AG09319 (cell line): ENCODE measurements around the gene ACAP1.

Experiments
- DNase-seq: peaks from one replicate; pipeline ENCODE4 v3.0.0-alpha.2; 2010; ENCODE audit warnings: low read depth; ENCODE audit errors: extremely low read depth
- TF ChIP-seq, protein P1 (sequence below): IDR thresholded peaks from 2 replicates; pipeline ENCODE4 v1.5.1; 2011; ENCODE audit warnings: low read depth, mild to moderate bottlenecking, inconsistent platforms, low read length, moderate library complexity

The ACAP1 gene

DNA sequence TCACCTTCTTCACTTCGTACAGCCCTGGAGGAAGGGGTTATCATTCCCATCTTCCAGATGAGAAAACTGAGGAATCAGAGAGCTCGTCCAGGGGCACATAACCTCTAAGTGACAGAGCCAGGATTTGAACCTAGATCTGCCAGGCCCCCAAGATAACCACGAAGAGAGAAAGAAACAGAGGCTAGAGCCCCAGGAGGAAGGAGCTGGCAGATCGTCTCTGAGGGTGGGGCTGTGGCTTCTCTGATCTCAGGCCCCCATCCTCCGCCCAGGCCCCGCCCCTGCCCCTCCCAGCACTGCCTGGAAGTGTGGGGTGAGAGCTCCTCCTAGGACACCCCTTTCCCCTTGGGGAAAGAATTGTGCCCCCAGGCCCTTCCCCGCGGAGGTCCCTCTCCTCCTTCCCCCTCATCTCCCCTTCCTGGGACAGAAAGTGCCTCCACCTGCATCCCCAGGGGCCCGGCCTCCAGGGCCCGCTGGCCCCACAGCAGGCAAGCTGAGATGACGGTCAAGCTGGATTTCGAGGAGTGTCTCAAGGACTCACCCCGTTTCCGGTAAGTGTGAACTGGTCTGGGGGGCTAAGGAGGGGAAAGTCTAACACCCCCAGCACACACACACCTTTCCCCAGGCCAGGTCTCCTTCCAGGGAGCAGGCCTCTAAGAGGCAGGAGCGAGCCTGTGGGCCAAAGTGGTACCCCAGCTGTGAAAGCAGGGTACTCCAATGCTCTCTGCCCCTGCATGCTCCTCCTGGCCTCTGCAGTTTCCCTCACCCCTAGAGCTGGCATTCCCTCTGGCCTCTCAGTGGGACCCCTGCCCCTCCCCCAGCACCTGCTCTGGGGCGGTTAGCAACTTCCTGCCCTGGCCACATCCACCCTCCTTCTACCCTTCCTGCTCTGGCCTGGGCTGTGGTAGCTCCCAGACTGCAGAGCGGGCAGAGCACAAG lies at the start of gene ACAP1:
Gene ACAP1, plus strand, starts transcription at position 290 of the 936 bp plus-strand sequence. Its CDS starts 206 bp downstream, at position 496.
- no peak for DNase-seq
- TF ChIP-seq, protein P1, sequence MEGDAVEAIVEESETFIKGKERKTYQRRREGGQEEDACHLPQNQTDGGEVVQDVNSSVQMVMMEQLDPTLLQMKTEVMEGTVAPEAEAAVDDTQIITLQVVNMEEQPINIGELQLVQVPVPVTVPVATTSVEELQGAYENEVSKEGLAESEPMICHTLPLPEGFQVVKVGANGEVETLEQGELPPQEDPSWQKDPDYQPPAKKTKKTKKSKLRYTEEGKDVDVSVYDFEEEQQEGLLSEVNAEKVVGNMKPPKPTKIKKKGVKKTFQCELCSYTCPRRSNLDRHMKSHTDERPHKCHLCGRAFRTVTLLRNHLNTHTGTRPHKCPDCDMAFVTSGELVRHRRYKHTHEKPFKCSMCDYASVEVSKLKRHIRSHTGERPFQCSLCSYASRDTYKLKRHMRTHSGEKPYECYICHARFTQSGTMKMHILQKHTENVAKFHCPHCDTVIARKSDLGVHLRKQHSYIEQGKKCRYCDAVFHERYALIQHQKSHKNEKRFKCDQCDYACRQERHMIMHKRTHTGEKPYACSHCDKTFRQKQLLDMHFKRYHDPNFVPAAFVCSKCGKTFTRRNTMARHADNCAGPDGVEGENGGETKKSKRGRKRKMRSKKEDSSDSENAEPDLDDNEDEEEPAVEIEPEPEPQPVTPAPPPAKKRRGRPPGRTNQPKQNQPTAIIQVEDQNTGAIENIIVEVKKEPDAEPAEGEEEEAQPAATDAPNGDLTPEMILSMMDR = no peak

DNA sequence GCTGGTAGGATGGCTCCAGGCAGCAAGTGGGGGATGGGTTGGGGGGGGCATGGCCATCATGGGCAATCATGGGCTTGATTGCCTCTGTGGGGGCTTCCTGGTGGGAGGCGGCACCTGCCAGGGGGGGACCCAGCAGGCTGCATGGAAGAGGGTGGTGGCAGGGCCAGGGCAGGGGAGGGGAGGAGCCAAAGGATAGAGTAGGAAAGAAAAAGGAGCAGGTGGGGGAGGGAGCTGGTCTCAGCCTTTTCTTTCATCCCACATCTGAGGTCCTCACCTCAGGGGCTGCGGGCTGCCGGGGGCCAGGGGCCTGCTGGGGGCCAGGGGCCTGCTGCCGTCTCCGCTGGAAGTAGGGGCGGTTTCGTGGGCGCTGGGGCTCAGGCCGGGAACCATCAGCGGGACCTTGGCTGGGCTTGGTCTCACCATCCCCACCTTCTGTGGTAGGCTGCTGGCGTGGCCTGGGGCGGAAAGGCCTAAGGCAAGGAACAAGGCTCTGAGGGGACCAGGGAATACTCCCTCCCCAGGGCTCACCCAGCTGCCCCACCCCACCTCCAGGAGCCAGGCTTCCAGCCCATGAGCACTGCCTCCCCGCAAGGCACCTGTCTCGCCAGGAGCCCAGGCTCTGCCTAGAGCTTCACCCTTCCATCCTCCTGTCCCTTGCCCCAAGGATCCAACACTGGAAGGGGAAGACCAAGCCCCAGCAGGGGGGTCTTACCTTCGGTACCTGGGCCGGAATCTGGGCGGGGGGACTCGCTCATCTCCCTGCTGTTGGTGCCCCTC lies 46.9 kb upstream of the ACAP1 start:
- no peak for DNase-seq
- TF ChIP-seq, protein P1 = no peak

- no peak for DNase-seq
- TF ChIP-seq, protein P1 = no peak
Observed at GRCh38 chr17:7290166-7290565, 46.2 kb upstream of the ACAP1 start.

- TF ChIP-seq, protein P1 = no peak
Observed at GRCh38 chr17:7290685-7291084, 45.6 kb upstream of the ACAP1 start.

DNA sequence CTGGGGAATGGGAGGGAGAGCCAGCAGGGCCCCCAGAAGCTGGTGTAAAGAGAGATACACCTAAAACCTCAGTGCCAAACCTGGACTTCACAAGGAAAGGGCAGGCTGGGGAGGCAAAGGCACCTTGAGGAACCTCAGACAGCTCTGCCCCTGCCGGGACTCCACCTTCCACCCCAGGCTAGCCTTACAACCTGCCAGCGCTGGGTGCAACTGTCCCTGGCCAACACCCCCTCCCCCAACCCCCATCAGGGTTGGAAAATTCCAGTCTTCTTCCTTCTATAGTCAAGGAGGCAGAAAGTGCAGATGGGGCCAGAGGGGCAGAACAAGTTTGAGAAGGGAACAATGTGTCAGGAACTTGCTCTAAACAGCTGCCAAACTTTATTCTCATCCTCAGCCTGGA lies 44.1 kb upstream of the ACAP1 start:
- TF ChIP-seq, protein P1 = no peak
- no peak for DNase-seq

More at GRCh38 chr17:7290685-7291084, 45.6 kb upstream of the ACAP1 start:
- no peak for DNase-seq

- no peak for DNase-seq
- TF ChIP-seq, protein P1 = no peak
Observed at GRCh38 chr17:7292729-7293128, 43.6 kb upstream of the ACAP1 start.

DNA sequence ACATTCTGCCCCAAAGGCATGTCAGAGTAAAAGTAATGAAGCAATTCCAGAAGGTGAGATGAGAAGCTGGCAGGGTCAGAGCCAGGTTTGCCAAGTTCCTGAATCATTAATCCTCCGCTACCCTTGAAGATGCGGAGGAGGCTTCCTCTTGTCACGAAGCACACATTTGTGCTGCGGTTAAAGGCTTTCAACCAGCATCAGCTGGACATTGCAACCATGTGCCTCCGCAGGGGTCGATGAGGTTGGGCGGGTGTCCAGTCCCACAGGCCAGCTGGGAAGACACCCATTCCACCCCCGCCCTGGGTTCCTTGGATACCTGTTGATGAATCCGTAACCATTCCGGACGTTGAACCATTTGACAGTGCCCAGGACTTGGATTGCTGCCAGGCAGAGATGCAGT lies 43.2 kb upstream of the ACAP1 start:
- DNase-seq = no peak
- TF ChIP-seq, protein P1 = no peak
